ENCODE results near the gene SNAPC2. TPM values are rescaled to one million over a fixed set of nuclear protein-coding genes. Genes with fewer than 3 reads are reported as not detected.

SNAPC2 gene, protein sequence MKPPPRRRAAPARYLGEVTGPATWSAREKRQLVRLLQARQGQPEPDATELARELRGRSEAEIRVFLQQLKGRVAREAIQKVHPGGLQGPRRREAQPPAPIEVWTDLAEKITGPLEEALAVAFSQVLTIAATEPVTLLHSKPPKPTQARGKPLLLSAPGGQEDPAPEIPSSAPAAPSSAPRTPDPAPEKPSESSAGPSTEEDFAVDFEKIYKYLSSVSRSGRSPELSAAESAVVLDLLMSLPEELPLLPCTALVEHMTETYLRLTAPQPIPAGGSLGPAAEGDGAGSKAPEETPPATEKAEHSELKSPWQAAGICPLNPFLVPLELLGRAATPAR
- polyA plus RNA-seq = 10 to 100 TPM; 12.4 to 17.3 (median 16.4) TPM
- long read RNA-seq, donor 1 = 0 reads
- long read RNA-seq, donor 2, partial matches to known transcripts = 0 of 1 reads
- long read RNA-seq, donor 2, other reads (novel, unspliced or antisense) = 0 of 1 reads
- long read RNA-seq, donor 3, partial matches to known transcripts = 0 of 5 reads
- long read RNA-seq, donor 3, other reads (novel, unspliced or antisense) = 0 of 5 reads
- long read RNA-seq, donor 4 = 0 reads
- long read RNA-seq, donor 5, partial matches to known transcripts = 0 of 3 reads
- long read RNA-seq, donor 5, other reads (novel, unspliced or antisense) = 0 of 3 reads
- long read RNA-seq, donor 6, transcript SNAPC2-201 (5 exons, 1,542 nt) = major isoform, 6 of 8 reads
- long read RNA-seq, donor 6, partial matches to known transcripts = 0 of 8 reads
- long read RNA-seq, donor 6, other reads (novel, unspliced or antisense) = 0 of 8 reads
- long read RNA-seq, donor 7, transcript SNAPC2-201 (5 exons, 1,542 nt) = major isoform, 12 of 15 reads
- long read RNA-seq, donor 7, partial matches to known transcripts = 0 of 15 reads
- long read RNA-seq, donor 7, other reads (novel, unspliced or antisense) = 0 of 15 reads
- long read RNA-seq, donor 8, partial matches to known transcripts = 0 of 1 reads
- long read RNA-seq, donor 8, other reads (novel, unspliced or antisense) = 0 of 1 reads
- long read RNA-seq, donor 9, partial matches to known transcripts = 0 of 3 reads
- long read RNA-seq, donor 9, other reads (novel, unspliced or antisense) = 0 of 3 reads
- long read RNA-seq, donor 10, transcript SNAPC2-201 (5 exons, 1,542 nt) = major isoform, 6 of 6 reads
- long read RNA-seq, donor 10, partial matches to known transcripts = 0 of 6 reads
- long read RNA-seq, donor 10, other reads (novel, unspliced or antisense) = 0 of 6 reads

- peaks cover 2 to 50% (median 8%) of the 10 kb centered on the region in 3 donors for H3K4me1 ChIP-seq (ENCODE audit: control insufficient read depth in 3 of 3, insufficient read depth in 2 of 3, low read depth in 1 of 3, low read length in 2 of 3)
- no peak for FAIRE-seq
- peak; percentile 93 to 99 for DNase-seq
- H3K36me3 ChIP-seq (ENCODE audit: control insufficient read depth in 3 of 3, insufficient read depth in 2 of 3, low read depth in 1 of 3, low read length in 3 of 3) = peaks cover 4 to 26% (median 8%) of the 10 kb centered on the region in 3 donors
- 2 to 6% (median 5%) methylated on average over 52 to 62 of the region's 62 CpGs for whole genome bisulfite sequencing, 3 donors
- peaks cover 0 to 44% (median 20%) of the 10 kb centered on the region in 3 donors for H3K27me3 ChIP-seq (ENCODE audit: control insufficient read depth in 3 of 3, insufficient read depth in 3 of 3, low read length in 3 of 3)
- H3K27ac ChIP-seq (ENCODE audit: low read depth in 1 of 3, low read length in 2 of 3) = peak within 1 kb of the TSS; percentile 78 to 96 (median 93)
- H3K9me3 ChIP-seq (ENCODE audit: control insufficient read depth in 2 of 2, insufficient read depth in 1 of 2, low read depth in 1 of 2, low read length in 1 of 2) = no peaks in the 10 kb centered on the region
- H3K4me3 ChIP-seq (ENCODE audit: low read depth in 1 of 3, low read length in 3 of 3) = peak within 1 kb of the TSS; percentile 51 to 77 (median 67)
Measured at GRCh38 chr19:7919610-7920518, at the start of gene SNAPC2. SNAPC2 (plus strand) TSS chr19:7920338; CDS start chr19:7920367, 29 bp downstream.

DNA sequence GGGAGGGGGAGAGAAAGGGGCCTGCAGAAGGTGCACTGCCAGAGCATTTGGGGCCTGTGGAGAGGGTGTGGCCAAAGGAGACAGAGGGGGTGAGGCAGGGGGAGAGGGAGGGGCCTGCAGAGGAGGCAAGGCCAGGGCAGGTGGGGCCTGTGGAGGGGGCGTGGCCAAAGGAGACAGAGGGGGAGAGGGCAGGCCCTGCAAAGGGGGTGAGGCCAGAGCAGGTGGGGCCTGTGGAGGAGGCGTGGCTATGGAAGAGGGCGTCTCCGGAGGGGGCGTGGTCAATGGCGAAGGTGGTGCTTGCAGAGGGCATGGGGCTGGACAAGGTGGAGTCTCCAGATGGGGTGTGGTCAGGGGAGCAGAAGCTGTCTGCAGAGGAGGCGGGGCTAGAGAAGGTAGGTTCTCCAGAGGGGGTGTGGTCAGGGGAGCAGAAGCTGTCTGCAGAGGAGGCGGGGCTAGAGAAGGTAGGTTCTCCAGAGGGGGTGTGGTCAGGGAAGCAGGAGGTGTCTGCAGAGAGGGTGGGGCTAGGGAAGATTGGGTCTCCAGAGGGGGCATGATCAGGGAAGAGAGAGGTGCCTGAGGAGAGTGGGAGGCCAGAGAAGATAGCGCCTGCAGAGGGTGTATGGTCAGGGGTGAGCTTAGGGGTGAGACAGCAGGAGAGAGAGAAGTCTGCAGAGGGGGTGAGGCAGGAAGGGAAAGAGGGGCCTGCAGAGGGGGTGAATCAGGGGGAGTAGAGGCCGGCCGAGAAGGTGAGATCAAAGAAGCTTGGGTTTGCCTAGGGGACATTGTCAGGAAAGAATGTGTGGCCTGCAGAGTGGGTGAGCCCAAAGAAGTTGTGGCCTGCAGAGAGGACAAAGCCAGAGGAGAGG is 49.3 kb upstream of the SNAPC2 start:
- FAIRE-seq = no peak
- WGBS, 3 donors = 40 to 60% (median 42%) methylated on average over 11 of the region's 11 CpGs

DNA sequence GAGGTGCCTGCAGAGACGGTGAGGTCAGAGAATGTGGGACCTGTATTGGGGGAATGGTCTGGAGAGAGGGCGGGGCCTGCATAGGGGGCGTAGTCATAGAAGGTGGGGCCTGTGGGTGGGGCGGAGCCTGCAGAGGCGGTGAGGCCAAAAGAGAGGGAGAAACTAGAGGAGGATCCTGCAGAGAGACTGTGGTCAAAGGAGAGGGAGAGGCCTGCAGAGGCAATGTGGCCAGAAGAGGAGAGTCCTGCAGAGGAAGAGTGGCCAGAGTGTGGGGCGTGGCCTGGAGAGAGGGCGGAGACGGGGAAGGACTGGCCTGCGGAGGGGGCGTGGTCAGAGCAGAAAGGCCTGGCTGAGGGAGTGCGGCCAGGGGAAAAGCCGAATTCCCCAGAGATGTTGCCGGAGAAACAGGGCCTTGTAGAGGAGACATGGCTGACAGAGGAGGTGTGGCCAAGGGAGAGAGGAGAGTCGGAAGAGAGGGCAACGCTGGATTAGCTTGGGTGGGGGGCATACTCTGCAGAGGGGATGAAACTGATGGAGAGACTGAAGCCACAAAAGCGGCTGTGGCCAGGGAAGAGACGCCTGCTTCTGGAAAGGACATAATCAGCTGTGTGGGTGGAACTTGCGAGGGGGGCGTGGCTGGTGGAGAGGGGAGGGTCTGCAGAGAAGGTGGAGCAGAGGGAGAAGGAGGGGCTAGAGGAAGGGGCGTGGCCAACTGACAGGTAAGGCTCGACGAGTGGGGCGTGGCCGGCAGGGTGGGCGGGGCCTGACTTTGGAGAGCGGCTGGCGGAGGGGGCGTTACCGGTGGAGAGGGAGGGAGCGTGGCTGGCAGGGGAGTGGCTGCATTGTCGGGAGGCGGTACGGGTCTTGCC is 48.5 kb upstream of the SNAPC2 start:
- Histone ChIP-seq H3K27ac (ENCODE audit: low read depth in 1 of 3, low read length in 2 of 3) (peak overlapping the region in 2 of 3 donors; percentile 38 to 48), H3K4me3 (ENCODE audit: low read depth in 1 of 3, low read length in 3 of 3) (peak overlapping the region in 1 of 3 donors; percentile 22), H3K27me3 (ENCODE audit: control insufficient read depth in 3 of 3, insufficient read depth in 3 of 3, low read length in 3 of 3) (peaks cover 7 to 52% (median 12%) of the 10 kb centered on the region in 3 donors), H3K4me1 (ENCODE audit: control insufficient read depth in 3 of 3, insufficient read depth in 2 of 3, low read depth in 1 of 3, low read length in 2 of 3) (peaks cover 0 to 23% (median 3%) of the 10 kb centered on the region in 3 donors), H3K9me3 (ENCODE audit: control insufficient read depth in 2 of 2, insufficient read depth in 1 of 2, low read depth in 1 of 2, low read length in 1 of 2) (peaks cover 0 to 2% of the 10 kb centered on the region in 2 donors), H3K36me3 (ENCODE audit: control insufficient read depth in 3 of 3, insufficient read depth in 2 of 3, low read depth in 1 of 3, low read length in 3 of 3) (no peaks in the 10 kb centered on the region)
- FAIRE-seq = no peak
- WGBS, 3 donors = 4 to 10% (median 10%) methylated on average over 23 to 33 of the region's 33 CpGs
- DNase-seq = peak; percentile 76 to 84

More for the DNA sequence above, 49.3 kb upstream of the SNAPC2 start:
- peaks cover 7 to 53% (median 12%) of the 10 kb centered on the region in 3 donors for H3K27me3 ChIP-seq (ENCODE audit: control insufficient read depth in 3 of 3, insufficient read depth in 3 of 3, low read length in 3 of 3)
- peaks cover 0 to 2% of the 10 kb centered on the region in 2 donors for H3K9me3 ChIP-seq (ENCODE audit: control insufficient read depth in 2 of 2, insufficient read depth in 1 of 2, low read depth in 1 of 2, low read length in 1 of 2)
- peak overlapping the region in 1 of 3 donors; percentile 48 for H3K27ac ChIP-seq (ENCODE audit: low read depth in 1 of 3, low read length in 2 of 3)
- H3K36me3 ChIP-seq (ENCODE audit: control insufficient read depth in 3 of 3, insufficient read depth in 2 of 3, low read depth in 1 of 3, low read length in 3 of 3) = no peaks in the 10 kb centered on the region
- DNase-seq = peak; percentile 33 to 55
- H3K4me1 ChIP-seq (ENCODE audit: control insufficient read depth in 3 of 3, insufficient read depth in 2 of 3, low read depth in 1 of 3, low read length in 2 of 3) = peaks cover 0 to 23% (median 3%) of the 10 kb centered on the region in 3 donors
- H3K4me3 ChIP-seq (ENCODE audit: low read depth in 1 of 3, low read length in 3 of 3) = no peak overlapping the region

DNA sequence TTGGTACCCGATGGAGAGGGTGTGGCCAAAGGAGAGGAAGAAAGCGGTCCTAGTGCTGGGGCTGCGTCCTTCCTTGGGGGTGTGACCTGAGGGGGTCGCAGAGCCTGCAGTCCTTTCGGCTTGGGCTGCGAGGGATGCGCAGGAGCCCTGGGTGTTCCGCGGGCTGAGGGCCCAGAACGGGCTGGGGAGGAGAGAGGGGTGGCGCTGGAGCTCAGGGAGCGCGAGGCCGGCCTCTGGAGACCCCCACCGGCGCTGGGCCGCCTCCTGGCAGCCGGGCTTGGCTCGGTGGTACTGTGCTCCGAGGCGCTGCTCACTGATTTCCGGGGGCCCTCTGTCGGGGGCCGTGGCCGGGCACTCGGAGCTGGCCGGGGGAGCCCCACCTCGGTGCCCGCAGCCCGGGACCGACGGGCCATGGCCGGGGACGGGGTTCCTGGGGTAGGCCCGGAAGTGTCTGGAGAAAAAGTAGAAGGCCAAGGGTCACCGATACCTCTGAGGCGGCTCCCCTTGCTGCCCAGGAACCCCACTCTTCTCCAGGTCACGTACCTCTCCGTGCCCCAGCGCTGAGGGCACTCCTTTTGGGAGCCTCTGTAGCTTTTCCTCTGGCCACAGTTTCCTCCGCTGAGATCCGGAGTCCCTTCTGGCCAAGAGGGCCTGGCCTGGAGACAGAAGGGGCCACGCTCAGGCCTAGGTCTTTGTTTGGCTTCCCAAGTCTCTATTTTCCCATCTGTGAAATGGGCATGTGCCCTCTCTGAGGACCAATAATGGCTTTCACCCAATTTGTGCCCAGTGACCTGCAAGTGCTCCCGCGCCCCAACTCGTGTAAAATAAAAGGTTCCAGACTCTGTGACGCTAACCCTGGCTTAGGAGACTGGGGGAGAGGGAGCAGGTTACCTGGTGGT is 47.6 kb upstream of the SNAPC2 start:
- Histone ChIP-seq H3K36me3 (ENCODE audit: control insufficient read depth in 3 of 3, insufficient read depth in 2 of 3, low read depth in 1 of 3, low read length in 3 of 3) (no peaks in the 10 kb centered on the region), H3K4me1 (ENCODE audit: control insufficient read depth in 3 of 3, insufficient read depth in 2 of 3, low read depth in 1 of 3, low read length in 2 of 3) (peaks cover 0 to 23% (median 3%) of the 10 kb centered on the region in 3 donors), H3K27ac (ENCODE audit: low read depth in 1 of 3, low read length in 2 of 3) (no peak overlapping the region), H3K4me3 (ENCODE audit: low read depth in 1 of 3, low read length in 3 of 3) (no peak overlapping the region), H3K27me3 (ENCODE audit: control insufficient read depth in 3 of 3, insufficient read depth in 3 of 3, low read length in 3 of 3) (peaks cover 7 to 43% (median 12%) of the 10 kb centered on the region in 3 donors), H3K9me3 (ENCODE audit: control insufficient read depth in 2 of 2, insufficient read depth in 1 of 2, low read depth in 1 of 2, low read length in 1 of 2) (peaks cover 0 to 2% of the 10 kb centered on the region in 2 donors)
- WGBS, 3 donors = 49 to 67% (median 55%) methylated on average over 39 to 47 of the region's 47 CpGs
- DNase-seq (no peak), FAIRE-seq (no peak)

GRCh38 chr19:7873304-7874075 is 46.6 kb upstream of the SNAPC2 start:
- H3K27me3 ChIP-seq (ENCODE audit: control insufficient read depth in 3 of 3, insufficient read depth in 3 of 3, low read length in 3 of 3) = peaks cover 7 to 39% (median 12%) of the 10 kb centered on the region in 3 donors

More at GRCh38 chr19:7873304-7874075, 46.6 kb upstream of the SNAPC2 start:
- FAIRE-seq (no peak), DNase-seq (no peak)
- Histone ChIP-seq H3K9me3 (ENCODE audit: control insufficient read depth in 2 of 2, insufficient read depth in 1 of 2, low read depth in 1 of 2, low read length in 1 of 2) (peaks cover 0 to 2% of the 10 kb centered on the region in 2 donors), H3K4me1 (ENCODE audit: control insufficient read depth in 3 of 3, insufficient read depth in 2 of 3, low read depth in 1 of 3, low read length in 2 of 3) (peaks cover 0 to 20% (median under 1%) of the 10 kb centered on the region in 3 donors), H3K27ac (ENCODE audit: low read depth in 1 of 3, low read length in 2 of 3) (no peak overlapping the region), H3K36me3 (ENCODE audit: control insufficient read depth in 3 of 3, insufficient read depth in 2 of 3, low read depth in 1 of 3, low read length in 3 of 3) (no peaks in the 10 kb centered on the region), H3K4me3 (ENCODE audit: low read depth in 1 of 3, low read length in 3 of 3) (no peak overlapping the region)
- 12 to 18% (median 14%) methylated on average over 48 to 53 of the region's 53 CpGs for WGBS, 3 donors
